ENCODE measurements around the gene ANKRD11. TPM values are rescaled to one million over a fixed set of nuclear protein-coding genes. Genes with fewer than 3 reads are reported as not detected.

ANKRD11 gene
- total RNA-seq, 1 experiment from 2014 or later, result 242 TPM

DNA sequence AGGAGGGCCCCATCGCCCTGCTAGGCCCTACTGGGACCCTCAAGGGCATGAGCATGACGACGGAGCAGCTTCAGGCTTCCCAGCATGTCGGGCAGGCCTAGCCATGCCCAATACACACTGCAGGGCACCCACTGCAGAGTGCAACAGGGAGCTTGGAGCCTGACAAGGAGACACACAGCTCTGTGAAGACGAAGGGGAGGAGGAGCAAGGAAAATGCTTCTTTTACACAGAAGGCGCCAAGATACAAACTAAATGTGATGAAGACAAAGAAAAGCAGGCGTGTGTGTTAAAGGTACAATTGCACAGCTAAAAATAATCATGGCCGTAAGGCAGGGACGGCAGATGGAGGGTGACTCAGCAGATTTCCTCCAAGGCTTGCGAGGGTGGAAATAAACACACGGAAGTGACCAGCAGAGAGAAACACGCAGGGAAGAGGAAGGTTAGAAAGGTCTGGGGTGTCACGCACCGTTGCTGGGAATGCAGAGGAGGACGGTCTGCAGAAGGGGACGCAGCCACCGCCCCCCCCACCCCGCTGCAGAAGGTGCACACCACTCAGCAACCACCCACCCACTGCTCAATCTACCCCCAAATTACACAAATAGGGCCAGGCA, 164.4 kb downstream of the ANKRD11 start:
- CTCF ChIA-PET, result interaction anchor here (0.6 to 1.0 kb wide), 4 partner anchors 10 to 577 kb away, joined by 3 to 9 read pairs (median 4); no protein-coding TSS in a partner anchor
- BruUV-seq (replicated peaks), result no TSS peak
- H3K9me3 Mint-ChIP-seq (ENCODE audit: low read depth, unreplicated experiment), result no peaks in the 10 kb centered on the region
- peak overlapping the region; percentile 42 for H3K4me3 Mint-ChIP-seq (ENCODE audit: low read depth, unreplicated experiment)
- DNase-seq, result peak; percentile 43
- H3K27me3 Mint-ChIP-seq (ENCODE audit: unreplicated experiment), result no peaks in the 10 kb centered on the region
- H3K36me3 Mint-ChIP-seq (ENCODE audit: insufficient read depth, unreplicated experiment), result peaks cover 65% of the 10 kb centered on the region
- intact Hi-C loops (cut with micrococcal nuclease; ENCODE audit: unreplicated experiment), result no loop called here
- TF ChIP-seq, protein P1, sequence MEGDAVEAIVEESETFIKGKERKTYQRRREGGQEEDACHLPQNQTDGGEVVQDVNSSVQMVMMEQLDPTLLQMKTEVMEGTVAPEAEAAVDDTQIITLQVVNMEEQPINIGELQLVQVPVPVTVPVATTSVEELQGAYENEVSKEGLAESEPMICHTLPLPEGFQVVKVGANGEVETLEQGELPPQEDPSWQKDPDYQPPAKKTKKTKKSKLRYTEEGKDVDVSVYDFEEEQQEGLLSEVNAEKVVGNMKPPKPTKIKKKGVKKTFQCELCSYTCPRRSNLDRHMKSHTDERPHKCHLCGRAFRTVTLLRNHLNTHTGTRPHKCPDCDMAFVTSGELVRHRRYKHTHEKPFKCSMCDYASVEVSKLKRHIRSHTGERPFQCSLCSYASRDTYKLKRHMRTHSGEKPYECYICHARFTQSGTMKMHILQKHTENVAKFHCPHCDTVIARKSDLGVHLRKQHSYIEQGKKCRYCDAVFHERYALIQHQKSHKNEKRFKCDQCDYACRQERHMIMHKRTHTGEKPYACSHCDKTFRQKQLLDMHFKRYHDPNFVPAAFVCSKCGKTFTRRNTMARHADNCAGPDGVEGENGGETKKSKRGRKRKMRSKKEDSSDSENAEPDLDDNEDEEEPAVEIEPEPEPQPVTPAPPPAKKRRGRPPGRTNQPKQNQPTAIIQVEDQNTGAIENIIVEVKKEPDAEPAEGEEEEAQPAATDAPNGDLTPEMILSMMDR (IDR thresholded peaks at IDR 0.05; ENCODE audit: unreplicated experiment), result no peak
- H3K27ac Mint-ChIP-seq (ENCODE audit: unreplicated experiment), result peak overlapping the region; percentile 58
- peaks cover 79% of the 10 kb centered on the region for H3K4me1 Mint-ChIP-seq (ENCODE audit: low read depth, unreplicated experiment)

DNA sequence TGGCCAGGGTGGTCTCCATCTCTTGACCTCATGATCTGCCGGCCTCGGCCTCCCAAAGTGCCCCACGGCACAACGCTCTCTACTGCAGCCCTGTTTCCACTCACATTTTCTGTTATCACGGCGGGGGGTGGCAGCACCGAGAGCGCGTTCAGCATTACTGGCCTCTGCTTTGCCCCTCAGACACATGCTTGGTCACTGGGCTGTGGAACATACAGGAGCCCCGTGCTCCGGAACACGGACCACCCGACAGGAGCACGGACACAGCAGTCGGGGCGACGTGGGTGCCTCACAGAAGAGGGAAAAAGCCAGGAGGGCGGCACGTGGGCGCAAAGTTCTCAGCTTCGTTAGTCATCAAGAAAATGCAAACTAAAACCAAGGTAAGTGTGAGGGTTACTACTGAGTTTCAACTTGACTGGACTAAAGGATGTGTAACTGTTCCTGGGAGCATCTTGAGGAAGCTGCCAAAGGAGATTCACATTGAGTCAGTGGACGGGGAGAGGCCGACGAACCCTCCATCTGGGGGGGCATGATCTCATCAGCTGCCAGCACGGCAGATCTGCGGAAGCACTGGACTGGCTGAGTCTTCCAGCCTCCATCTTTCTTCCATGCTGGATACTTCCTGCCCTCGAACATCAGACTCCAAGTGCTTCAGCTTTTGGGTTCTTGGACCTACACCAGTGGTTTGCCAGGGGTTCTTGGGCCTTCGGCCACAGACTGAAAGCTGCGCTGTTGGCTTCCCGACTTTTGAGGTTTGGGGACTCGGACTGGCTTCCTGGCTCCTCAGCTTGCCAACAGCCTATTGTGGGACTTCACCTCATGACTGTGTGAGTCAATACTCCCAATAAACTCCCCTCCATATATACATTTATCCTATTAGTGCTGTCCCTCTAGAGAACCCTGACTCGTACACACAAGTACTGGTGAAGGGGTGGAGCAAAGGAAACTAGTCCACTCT, 166.0 kb downstream of the ANKRD11 start:
- H3K4me3 Mint-ChIP-seq (ENCODE audit: low read depth, unreplicated experiment), result peak overlapping the region; percentile 42
- BruUV-seq (replicated peaks), result no TSS peak
- H3K4me1 Mint-ChIP-seq (ENCODE audit: low read depth, unreplicated experiment), result peaks cover 93% of the 10 kb centered on the region
- no peaks in the 10 kb centered on the region for H3K9me3 Mint-ChIP-seq (ENCODE audit: low read depth, unreplicated experiment)
- no peaks in the 10 kb centered on the region for H3K27me3 Mint-ChIP-seq (ENCODE audit: unreplicated experiment)
- intact Hi-C loops (cut with micrococcal nuclease; ENCODE audit: unreplicated experiment), result no loop called here
- H3K36me3 Mint-ChIP-seq (ENCODE audit: insufficient read depth, unreplicated experiment), result peaks cover 72% of the 10 kb centered on the region
- H3K27ac Mint-ChIP-seq (ENCODE audit: unreplicated experiment), result peak overlapping the region; percentile 60
- no peak for DNase-seq
- TF ChIP-seq, protein P1 (IDR thresholded peaks at IDR 0.05; ENCODE audit: unreplicated experiment), result no peak
- CTCF ChIA-PET, result interaction anchor here (0.5 kb wide), 1 partner anchor 102 kb away, joined by 5 read pairs; no protein-coding TSS in a partner anchor

DNA sequence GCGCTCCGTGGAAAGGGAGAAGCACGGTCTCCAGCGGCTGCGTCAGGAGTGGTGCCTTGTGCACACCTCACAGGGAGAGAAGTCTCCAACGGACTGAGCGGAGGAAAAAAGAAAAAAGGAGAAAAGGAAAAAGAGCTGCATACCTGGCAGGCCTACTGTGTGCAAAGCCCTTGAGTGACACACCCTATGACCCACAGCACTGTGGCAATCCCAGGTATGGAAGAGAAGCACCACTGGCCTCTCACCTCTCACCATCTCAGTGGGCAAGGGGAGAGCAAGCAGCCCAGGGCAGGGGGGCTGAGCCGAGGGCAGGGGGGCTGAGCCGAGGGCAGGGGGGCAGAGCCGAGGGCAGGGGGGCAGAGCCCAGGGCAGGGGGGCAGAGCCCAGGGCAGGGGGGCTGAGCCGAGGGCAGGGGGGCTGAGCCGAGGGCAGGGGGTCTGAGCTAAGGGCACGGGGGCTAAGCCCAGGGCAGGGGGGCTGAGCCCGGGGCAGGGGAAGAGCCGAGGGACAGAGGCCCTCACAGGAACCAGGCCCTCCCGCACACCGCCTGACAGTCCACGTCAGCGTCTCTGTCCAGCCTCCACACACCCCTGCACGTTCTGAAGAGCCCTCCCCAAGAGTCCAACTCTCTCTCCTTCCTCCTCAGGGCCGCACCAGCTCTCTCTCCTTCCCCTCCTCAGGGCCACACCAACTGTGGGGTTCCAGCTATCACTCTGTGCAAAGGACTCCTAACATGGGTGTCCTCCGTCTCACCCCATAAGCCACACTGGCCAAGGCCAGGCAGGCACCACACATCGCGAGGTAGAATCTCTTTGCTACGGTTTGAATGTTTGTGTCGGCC, 167.0 kb downstream of the ANKRD11 start:
- H3K4me1 Mint-ChIP-seq (ENCODE audit: low read depth, unreplicated experiment), result peaks cover 97% of the 10 kb centered on the region
- no TSS peak for BruUV-seq (replicated peaks)
- intact Hi-C loops (cut with micrococcal nuclease; ENCODE audit: unreplicated experiment), result no loop called here
- peak overlapping the region; percentile 11 for H3K4me3 Mint-ChIP-seq (ENCODE audit: low read depth, unreplicated experiment)
- H3K36me3 Mint-ChIP-seq (ENCODE audit: insufficient read depth, unreplicated experiment), result peaks cover 71% of the 10 kb centered on the region
- no peaks in the 10 kb centered on the region for H3K27me3 Mint-ChIP-seq (ENCODE audit: unreplicated experiment)
- peak overlapping the region; percentile 60 for H3K27ac Mint-ChIP-seq (ENCODE audit: unreplicated experiment)
- CTCF ChIA-PET, result interaction anchor here (1.2 kb wide), 1 partner anchor 9 kb away, joined by 4 read pairs; no protein-coding TSS in a partner anchor
- no peak for DNase-seq
- TF ChIP-seq, protein P1 (IDR thresholded peaks at IDR 0.05; ENCODE audit: unreplicated experiment), result no peak
- H3K9me3 Mint-ChIP-seq (ENCODE audit: low read depth, unreplicated experiment), result no peaks in the 10 kb centered on the region

Measured in Calu3 (cell line).